T-helper 1 cell (primary cell): ENCODE measurements around the gene TGIF2.
"Not testable (repeated sequence)": the region's sequence is repeated elsewhere in the genome, so short reads cannot be mapped to it uniquely, and the experiment has no call there.

Source experiments
- DNase-seq, 5 donors: peaks; one replicate each; pipeline ENCODE4 v3.0.0-alpha.2; 2012 to 2020

Gene TGIF2

GRCh38 chr20:36620917-36621316 lies 47.5 kb downstream of the TGIF2 start:
- no peak for DNase-seq

GRCh38 chr20:36623444-36623843 lies 50.0 kb downstream of the TGIF2 start:
- no peak for DNase-seq

- no peak for DNase-seq
Measured at GRCh38 chr20:36624068-36624943, 50.9 kb downstream of the TGIF2 start.

DNA sequence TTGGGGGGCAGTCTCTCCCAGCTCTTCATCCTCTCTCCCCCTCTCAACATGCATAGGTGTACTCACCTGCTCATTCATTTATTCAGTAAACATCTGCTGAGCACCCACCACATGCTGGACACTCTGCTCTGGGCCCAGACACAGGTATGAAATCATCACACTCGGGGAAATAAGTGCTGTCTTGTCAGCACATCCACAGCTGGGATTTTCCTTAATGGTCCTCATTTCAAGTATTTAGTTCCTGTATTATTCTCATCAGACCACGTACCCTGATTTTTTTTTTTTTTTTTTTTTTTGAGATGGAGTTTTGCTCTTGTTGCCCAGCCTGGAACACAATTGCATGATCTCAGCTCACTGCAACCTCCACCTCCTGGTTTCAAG lies 51.5 kb downstream of the TGIF2 start:
- DNase-seq: no peak

GRCh38 chr20:36628076-36628475 lies 54.7 kb downstream of the TGIF2 start:
- no peak for DNase-seq

GRCh38 chr20:36629719-36630681 lies 56.6 kb downstream of the TGIF2 start:
- DNase-seq: peak in 3 of 5 donors; percentile 23 to 70 (median 35)

- no peak for DNase-seq
Measured at GRCh38 chr20:36631646-36632045, 58.2 kb downstream of the TGIF2 start.

- DNase-seq: no peak
Measured at GRCh38 chr20:36632147-36632486, 58.7 kb downstream of the TGIF2 start.

- DNase-seq: no peak
Measured at GRCh38 chr20:36632487-36633284, 59.3 kb downstream of the TGIF2 start.

DNA sequence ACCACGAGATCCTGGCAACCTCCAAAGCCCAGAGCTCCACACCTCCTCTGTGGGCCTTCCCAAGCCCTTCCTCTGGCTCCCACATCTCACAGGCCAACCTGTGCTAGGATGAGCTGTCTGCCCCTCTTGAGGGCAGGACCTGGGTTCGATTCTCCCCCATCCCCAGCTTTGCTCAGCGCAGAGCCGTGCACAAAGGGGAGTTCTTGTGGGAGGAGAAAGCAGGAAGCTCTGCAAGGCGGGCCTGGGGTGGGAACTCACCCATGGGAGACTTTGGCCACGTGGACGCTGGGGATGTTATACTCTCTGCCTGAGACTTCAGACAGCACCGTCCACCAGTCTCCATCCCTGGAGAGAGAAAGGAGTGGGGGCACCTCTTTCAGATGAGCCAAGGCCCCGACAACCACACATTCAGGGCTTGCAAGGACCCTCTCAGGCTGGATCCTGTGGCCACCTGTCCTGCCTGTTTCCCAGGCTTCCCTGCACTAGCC lies 59.9 kb downstream of the TGIF2 start:
- DNase-seq: no peak

DNA sequence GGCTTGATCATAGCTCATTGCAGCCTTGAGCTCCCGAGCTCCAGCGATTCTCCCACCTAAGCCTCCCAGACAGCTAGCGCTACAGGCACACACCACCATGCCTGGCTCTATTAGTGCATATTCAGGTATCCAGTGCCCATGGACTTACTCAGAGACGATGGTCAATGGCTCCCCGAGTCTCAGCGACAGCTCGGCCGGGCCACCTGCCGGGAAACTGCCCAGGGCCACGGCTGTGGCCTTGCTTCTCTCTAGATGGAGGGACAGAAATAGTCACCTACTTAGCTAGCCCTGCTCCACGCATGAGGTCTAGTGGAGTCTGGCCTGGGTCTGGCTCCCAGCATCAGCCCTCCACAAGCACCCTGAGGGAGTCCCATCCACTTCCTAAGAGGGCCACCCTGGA lies 60.9 kb downstream of the TGIF2 start:
- DNase-seq: no peak

DNA sequence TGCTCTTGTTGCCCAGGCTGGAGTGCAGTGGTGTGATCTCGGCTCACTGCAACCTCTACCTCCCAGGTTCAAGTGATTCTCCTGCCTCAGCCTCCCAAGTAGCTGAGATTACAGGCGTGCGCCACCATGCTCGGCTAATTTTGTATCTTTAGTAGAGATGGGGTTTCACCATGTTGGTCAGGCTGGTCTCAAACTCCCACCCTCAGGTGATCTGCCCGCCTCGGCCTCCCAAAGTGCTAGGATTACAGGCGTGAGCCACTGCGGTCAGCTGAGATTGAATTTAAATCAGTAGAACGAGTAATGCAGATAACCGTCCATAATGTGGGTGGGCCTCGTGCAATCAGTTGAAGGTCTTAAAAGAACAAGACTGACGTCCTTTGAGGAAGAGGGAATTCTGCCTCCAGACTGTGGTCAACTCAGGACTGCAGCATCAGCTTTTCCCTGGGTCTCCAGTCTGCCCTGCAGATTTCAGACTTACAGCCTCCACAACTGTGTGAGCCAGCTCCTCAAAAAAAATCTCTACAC lies 65.5 kb downstream of the TGIF2 start:
- DNase-seq: not testable (repeated sequence)

DNA sequence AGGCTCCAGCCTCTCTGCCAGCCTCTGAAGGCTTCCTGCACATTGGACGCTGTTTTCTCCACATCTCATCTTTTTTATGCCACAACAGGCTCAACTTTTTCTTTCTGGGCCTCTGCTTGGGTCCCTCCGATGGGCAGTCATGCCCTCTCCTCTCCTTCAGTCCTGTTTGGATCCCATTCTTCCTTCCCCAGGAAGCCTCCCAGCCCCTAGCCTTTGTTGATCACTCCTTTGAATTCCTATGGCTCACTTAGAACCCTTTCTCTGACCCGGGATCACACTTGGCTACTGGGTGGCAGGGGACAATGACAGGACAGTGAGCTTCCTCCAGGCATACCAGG lies 68.1 kb downstream of the TGIF2 start:
- no peak for DNase-seq

- no peak for DNase-seq
Measured at GRCh38 chr20:36642136-36642535, 68.7 kb downstream of the TGIF2 start.
